Fibroblast of pulmonary artery (primary cell): ENCODE data around the gene LGALS4.

Experiments used
- DNase-seq: peaks from one replicate; pipeline ENCODE4 v3.0.0-alpha.2; 2010; ENCODE audit warnings: low read depth
- H3K4me3 ChIP-seq: replicated peaks from 2 replicates; pipeline ENCODE4 v1.5.1; 2011; ENCODE audit warnings: low read depth, mild to moderate bottlenecking, control low read depth, low read length, moderate library complexity
- CTCF ChIP-seq: IDR thresholded peaks from 2 replicates; pipeline ENCODE4 v1.5.1; 2011; ENCODE audit warnings: mild to moderate bottlenecking, control low read depth, low read length, inconsistent platforms; ENCODE audit errors: missing control alignments

The LGALS4 gene

GRCh38 chr19:38836983-38837626, 24.4 kb upstream of the LGALS4 start:
- DNase-seq: no peak
- no peak for TF ChIP-seq CTCF
- H3K4me3 ChIP-seq: no peak overlapping the region

GRCh38 chr19:38836159-38836982, 23.6 kb upstream of the LGALS4 start:
- H3K4me3 ChIP-seq: no peak overlapping the region
- no peak for DNase-seq
- TF ChIP-seq CTCF: no peak

- no peak for TF ChIP-seq CTCF
- DNase-seq: no peak
- H3K4me3 ChIP-seq: no peak overlapping the region
These were observed 21.8 kb upstream of the LGALS4 start for GRCh38 chr19:38834590-38834989.

GRCh38 chr19:38834104-38834490, 21.4 kb upstream of the LGALS4 start:
- TF ChIP-seq CTCF: no peak
- no peak overlapping the region for H3K4me3 ChIP-seq
- no peak for DNase-seq

- no peak for TF ChIP-seq CTCF
- H3K4me3 ChIP-seq: no peak overlapping the region
- no peak for DNase-seq
These were observed 20.3 kb upstream of the LGALS4 start for GRCh38 chr19:38833092-38833425.

GRCh38 chr19:38831142-38831605, 18.4 kb upstream of the LGALS4 start:
- peak overlapping the region; percentile 71 for H3K4me3 ChIP-seq
- no peak for TF ChIP-seq CTCF
- peak; percentile 86 for DNase-seq
